HG03520 (cell line): Measurements from ENCODE around the gene HOXA5.

Experiments
- ATAC-seq: cut with Tn5 transposase; IDR thresholded peaks from one replicate; pipeline ENCODE4 v1.9.1; 2021; ENCODE audit warnings: mild to moderate bottlenecking, moderate library complexity; ENCODE audit not compliant: unreplicated experiment

HOXA5 gene

GRCh38 chr7:27143023-27143949 is at the start of gene HOXA5:
TSS of gene HOXA5 (minus strand) at chr7:27143681. CDS start at chr7:27143607, 74 bp downstream.
- ATAC-seq = no peak

DNA sequence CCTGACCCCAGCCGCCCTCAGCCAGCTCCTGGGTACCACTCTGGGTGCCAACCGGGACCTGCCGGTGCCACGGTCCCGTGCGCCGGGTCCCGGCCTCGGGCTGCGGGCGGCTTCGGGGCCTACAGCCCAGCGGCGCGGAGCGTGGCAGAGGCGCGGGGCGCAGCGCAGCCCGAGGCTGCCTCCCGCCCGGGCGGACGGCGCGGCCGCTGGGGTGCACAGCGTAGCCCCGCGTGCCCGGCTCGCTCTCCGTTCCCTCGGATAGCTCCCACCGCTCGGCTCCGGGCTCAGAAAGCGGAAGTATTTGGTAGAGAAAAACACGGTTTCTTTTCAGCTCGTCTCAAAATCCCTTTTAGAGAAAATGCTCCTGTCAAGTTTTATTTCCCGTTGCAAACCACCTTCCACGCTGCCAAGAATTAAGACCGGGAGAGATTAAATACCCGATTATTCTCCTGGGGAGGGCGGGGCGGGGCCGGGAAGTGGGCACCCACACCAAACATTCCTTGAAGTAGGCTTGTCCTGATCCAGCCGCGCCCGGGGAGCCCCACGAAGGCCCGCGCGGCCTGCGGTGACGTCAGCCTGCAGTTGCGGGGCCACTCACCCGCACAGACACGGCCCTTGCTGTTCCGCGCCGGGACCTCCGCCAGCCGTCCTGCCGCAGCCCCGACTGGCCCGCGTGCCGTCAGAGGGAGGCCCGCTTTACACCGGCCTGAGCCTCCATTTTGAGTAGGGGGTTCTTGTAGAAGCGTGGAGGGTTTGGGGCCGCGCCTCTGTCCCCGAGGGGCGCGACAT is 49.3 kb upstream of the HOXA5 start:
- ATAC-seq = no peak

DNA sequence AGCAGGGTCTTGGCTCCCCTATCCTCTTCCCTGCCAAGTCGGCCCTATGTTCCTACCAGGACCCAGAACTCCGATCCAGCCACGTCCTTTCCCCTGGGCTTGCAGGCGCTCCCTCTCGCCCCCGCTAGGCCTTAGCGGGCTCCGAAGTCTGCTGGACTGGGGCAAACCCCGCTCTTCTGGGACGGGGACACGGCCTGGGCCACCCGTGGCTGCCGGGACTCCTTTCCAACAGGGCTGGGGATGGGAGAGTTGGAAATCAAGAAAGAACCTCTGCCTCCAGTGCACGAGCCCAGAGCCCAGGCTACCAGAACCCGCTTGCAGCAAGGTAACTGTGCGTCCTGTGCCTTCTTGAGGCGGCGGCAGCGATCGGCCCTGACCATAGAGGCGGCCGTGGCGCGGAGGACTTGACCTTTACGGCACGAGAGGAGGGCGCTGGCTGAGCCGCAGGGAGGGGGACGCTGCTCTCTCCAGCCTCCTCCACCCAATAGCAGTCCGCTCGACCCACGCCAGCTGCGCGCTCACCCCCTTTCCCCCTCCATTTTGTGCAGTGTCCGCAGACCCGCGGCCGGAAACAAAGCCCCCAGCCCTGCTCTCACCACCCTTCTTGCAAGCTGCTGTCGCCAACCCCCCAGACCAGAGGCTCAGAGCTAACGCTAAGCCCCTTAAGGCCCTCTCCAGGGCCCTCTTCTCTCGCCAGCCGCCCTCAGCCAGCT is 48.5 kb upstream of the HOXA5 start:
- no peak for ATAC-seq

DNA sequence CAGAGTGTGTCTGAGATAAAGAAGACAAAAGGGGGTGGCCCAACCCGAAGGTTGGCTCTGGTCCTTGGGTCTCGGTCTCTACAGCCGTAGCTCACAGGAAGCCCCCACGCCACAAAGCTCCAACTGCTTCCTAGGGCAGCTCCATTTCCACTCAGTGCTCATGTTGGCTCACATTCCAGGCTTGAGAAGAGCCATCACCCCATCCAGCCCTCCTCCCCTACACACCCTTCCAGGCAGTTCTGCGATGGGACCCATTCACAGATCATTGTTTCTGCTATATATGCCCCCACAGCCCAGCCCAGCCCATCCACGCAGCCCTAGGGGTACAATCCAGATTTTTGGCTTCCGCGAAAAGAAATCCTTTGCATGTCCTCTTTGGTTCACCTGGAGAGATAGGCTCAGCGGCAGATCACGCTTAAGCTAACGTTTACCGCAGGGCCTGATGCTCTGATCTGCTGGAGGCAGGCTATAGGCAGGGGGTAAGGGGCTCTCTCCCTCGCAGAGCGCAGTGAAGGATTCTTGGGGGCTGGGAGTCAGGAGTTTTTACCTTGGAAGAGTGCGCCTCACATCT is 47.8 kb upstream of the HOXA5 start:
- no peak for ATAC-seq

- no peak for ATAC-seq
Observed at GRCh38 chr7:27189997-27190748, 46.7 kb upstream of the HOXA5 start.

DNA sequence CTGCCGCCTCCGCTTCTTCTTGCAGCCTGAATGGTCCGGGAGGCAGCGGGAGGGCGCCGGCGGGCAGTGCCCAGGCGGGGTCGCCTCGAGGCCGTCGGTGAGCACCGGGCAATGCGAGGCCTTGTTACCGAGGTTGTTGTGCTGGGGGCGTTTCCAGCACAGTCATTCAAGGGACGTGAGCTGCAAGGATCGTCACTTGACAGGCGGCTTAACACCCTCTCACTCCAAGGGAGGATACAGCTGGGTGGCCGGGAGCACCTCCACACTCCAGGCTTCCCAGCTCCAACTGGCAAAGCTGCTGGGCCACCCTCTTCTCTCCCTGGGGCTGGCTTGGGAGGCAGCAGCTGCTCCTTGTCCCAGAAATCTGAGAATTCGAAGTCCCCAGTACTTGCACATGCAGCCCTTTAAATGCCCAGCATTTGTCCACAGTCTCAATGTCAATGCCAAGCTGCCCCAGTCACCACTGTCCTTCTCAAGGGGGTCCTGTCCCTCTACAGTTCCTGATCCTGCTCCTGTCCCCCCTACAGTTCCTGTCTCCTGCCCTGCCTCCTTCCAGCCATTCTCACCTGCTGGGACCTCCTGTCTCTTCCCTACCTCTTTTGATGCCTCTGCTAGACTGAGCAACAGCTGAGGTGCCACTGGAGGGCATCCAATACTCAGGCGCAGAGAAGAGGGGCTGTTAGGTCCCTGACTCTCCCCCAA is 46.0 kb upstream of the HOXA5 start:
- no peak for ATAC-seq

DNA sequence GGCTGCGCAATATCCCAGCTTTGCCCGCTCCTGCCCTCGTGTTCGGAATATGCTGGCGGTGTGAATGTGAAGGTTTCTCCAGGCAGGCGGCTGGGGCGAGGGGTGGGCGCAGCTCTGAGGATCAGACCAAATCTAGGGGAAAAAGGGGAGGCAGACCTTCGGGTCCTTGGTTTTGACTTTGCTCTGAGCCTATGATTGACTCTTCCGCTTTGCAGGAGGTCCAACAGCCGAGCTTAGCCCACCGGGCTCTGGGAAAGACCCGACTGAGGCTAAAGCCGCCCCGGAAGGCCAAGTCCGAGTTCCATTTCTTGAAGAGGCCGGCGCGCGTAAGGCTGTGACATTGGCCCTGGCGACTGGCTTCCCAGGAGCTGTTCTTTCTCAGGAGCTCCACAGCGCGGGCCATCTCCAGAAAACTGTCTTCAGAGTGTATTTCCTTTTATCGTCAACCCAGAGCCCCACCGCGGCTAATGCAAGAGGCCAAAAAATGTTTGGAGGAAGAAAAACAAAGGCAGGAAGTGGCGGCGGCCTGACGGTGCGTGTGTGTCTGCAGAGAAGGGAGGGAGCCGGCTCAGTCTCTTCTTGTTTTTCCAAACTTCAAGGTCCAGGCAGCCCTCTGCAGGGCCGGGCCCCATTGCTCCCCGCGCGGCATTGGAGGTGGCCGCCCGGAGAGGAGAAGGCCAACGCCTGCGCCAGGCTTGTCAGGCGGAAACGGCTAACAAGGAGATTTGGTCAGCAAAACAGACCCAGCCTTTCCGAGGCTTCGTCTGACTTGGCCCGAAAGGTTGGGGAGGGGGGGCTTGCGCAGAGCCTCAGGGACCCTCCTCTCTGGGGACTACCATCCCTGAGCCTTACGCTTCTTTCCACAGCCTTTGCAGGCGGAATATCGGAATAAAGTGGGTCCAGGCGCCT is 45.2 kb upstream of the HOXA5 start:
- ATAC-seq = no peak

DNA sequence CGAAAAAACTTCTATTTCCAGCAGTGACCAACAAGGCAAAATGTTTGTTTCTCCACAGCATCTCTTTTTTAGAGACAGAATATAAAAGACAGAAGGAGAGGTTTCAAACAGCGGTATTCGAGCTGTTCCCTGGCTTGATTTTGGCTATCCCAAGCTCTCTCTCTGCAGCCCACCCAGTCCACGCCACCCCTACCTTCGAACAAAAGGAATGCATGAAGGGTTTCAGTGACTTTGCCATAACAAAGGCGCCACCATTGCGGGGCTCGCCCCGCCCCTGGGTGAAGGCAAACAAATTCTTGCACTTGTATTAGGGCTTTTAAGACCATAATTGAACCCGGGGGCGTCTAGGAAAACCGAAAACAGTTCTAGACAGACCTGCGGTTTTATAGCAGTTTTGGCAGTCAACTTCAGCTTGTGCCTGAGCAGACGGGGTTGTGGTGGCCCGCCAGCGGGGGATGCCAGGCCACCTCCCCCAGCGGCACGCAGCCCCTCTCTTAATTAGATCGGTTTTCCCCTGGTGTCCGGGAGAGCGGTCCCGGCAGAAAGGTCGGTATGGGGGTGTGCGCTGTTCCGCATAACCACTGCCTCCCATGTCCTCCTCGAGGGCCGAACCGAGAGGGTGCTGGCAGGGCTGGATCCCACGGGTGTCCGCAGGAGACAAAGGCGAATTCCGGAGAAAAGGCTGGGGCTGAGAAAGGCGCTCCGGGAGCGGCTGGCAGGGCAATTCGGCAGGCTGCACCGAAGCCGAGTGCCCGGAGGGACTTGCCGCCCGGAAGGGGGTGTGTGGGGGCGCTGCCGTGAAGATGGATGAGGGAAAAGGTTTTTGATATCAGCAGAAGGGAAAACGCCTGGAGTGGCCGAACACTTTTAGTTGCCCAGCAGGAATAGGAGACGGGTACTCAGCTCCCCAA is 44.2 kb upstream of the HOXA5 start:
- ATAC-seq = no peak

GRCh38 chr7:27186668-27187474 is 43.4 kb upstream of the HOXA5 start:
- ATAC-seq = no peak

GRCh38 chr7:27185854-27186667 is 42.6 kb upstream of the HOXA5 start:
- no peak for ATAC-seq

GRCh38 chr7:27185013-27185853 is 41.8 kb upstream of the HOXA5 start, which contains the start of gene HOXA11:
TSS of gene HOXA11 (minus strand) at chr7:27185232. CDS start at chr7:27185144, 88 bp downstream.
- ATAC-seq = no peak

DNA sequence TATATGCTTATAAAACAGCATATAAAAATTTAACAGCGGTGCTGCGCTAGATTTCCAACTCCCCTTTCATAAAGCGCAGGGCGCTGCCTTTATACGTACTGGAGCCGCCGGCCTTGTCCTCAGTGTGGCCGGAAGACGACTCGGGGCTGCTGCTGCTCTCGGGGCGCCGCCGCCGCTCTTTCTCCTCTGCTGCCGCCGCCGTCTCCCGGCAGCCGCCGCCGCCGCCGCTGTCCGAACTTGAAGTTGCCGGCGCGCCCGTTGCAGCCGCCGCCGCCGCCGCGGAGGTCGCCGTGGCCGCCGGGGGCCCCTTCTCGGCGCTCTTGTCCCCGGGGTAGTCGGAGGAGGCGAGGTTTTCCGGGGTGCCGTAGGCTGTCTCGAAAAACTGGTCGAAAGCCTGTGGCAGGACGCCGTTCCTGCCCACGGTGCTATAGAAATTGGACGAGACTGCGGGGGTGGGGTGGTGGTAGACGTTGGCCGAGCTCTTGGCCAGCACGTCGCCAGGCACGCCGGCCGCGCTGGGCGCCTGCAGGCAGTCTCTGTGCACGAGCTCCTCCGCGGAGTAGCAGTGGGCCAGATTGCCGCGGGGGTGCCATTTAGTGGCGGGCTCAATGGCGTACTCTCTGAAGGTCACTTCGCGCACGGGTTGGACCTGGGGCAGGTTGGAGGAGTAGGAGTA is 41.0 kb upstream of the HOXA5 start:
- no peak for ATAC-seq

DNA sequence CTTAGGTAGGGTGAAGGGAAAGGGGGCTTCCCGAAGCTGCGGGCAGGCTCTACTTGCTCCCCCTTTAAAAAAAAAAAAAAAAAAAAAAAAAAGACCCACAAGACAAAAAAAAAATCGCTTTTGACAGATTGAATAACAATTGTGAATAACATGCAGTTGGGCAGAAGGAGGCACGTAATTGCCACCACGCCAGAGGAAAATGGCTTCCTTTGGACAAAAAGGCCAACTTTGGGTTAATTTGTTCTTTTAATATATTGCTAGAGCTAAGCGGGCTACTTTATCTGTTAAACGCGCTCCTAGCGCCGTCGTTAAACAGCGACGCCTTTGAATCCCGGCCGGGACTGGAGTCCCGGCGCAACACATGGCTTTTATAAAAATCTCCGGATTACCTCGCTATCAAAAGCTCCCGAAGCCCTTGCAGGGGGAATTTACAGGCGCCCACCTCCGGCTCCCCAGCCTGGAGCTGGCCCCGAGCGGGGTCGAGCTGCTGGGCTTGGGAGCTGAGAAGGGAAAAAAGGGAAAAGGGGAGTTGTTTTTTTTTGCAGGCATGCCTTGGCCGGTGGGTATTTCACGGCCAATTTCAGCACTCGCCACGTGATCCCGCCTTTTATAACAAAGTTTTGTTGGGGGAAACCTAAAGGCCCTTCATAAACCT is 40.3 kb upstream of the HOXA5 start:
- no peak for ATAC-seq
